H1 (cell line): ENCODE data around the gene TNFRSF18. TPM values are rescaled to one million over a fixed set of nuclear protein-coding genes. Genes with fewer than 3 reads are reported as not detected.

ENCODE experiments used
- CTCF ChIA-PET: fragments of 300-600 bp; sonication (Branson Sonifier 250); formaldehyde crosslinking; loops from one replicate; lab custom pipeline; 2021; ENCODE audit not compliant: partially characterized antibody; lab: Charles Lee
- POLR2A ChIA-PET: fragments of 300-600 bp; sonication (Branson Sonifier 250); formaldehyde crosslinking; loops from one replicate; lab custom pipeline; 2021; ENCODE audit warnings: inconsistent platforms; ENCODE audit not compliant: partially characterized antibody; lab: Charles Lee
- DNase-seq, 2 experiments: peaks; one replicate each; pipeline versions ENCODE4 v3.0.0 to v3.0.0-alpha.2; 2010 to 2022; ENCODE audit warnings: low spot score in 2 of 2, low read depth in 1 of 2, mixed read lengths in 1 of 2
- FAIRE-seq: peaks from 2 replicates; lab custom pipeline; 2011; peaks lifted over from hg19 to GRCh38; lab: Jason Lieb, UNC
- H2AFZ ChIP-seq: 2 replicates; pipeline ENCODE4 v1.8.1; 2012; ENCODE audit warnings: low read length, inconsistent platforms
- H2AK5ac ChIP-seq: 2 replicates; pipeline ENCODE4 v1.6.1; 2013; ENCODE audit warnings: low read depth, low read length
- H2BK120ac ChIP-seq: replicated peaks from 2 replicates; pipeline ENCODE3; 2013; ENCODE audit warnings: low read depth, low read length, inconsistent platforms
- H2BK12ac ChIP-seq: 2 replicates; pipeline ENCODE4 v1.6.1; 2013; ENCODE audit warnings: low read depth, low read length
- H2BK15ac ChIP-seq: 2 replicates; pipeline ENCODE4 v1.6.1; 2013; ENCODE audit warnings: low read length
- H2BK20ac ChIP-seq: 2 replicates; pipeline ENCODE4 v1.6.1; 2013; ENCODE audit warnings: low read length
- H2BK5ac ChIP-seq: 2 replicates; pipeline ENCODE4 v1.6.1; 2013; ENCODE audit warnings: low read depth, low read length
- H3K14ac ChIP-seq: 2 replicates; pipeline ENCODE4 v1.6.1; 2013; ENCODE audit warnings: inconsistent platforms; ENCODE audit not compliant: insufficient read length
- H3K18ac ChIP-seq: 2 replicates; pipeline ENCODE4 v1.6.1; 2013; ENCODE audit warnings: low read length; ENCODE audit errors: extremely low read depth
- H3K23ac ChIP-seq: 2 replicates; pipeline ENCODE4 v1.6.1; 2013; ENCODE audit warnings: inconsistent platforms; ENCODE audit not compliant: insufficient read length
- H3K23me2 ChIP-seq: 2 replicates; pipeline ENCODE4 v1.6.1; 2013; ENCODE audit warnings: low read depth, low read length
- H3K27ac ChIP-seq: 2 replicates; pipeline ENCODE4 v1.6.1; 2011; ENCODE audit warnings: low read depth, low read length, inconsistent platforms
- H3K27me3 ChIP-seq, 4 experiments: replicated peaks in 1 of 4; 1 replicate in 1 of 4; 2 replicates in 3 of 4; pipeline versions ENCODE4 v1.6.1 to v1.8.1; 2011 to 2013; ENCODE audit warnings: low read length in 3 of 4, mild to moderate bottlenecking in 3 of 4, inconsistent platforms in 2 of 4, mixed read lengths in 2 of 4, moderate library complexity in 1 of 4; ENCODE audit not compliant: control insufficient read depth in 3 of 4, insufficient read depth in 3 of 4; ENCODE audit errors: extremely low read depth in 1 of 4
- H3K36me3 ChIP-seq, 4 experiments: 2 replicates each; pipeline versions ENCODE4 v1.6.1 to v1.8.1; 2011 to 2013; ENCODE audit warnings: mild to moderate bottlenecking in 4 of 4, low read length in 3 of 4, moderate library complexity in 2 of 4, control low read depth in 1 of 4, inconsistent platforms in 1 of 4; ENCODE audit not compliant: insufficient read depth in 4 of 4, control insufficient read depth in 2 of 4
- H3K4ac ChIP-seq: replicated peaks from 2 replicates; pipeline ENCODE3; 2013; ENCODE audit warnings: low read length, low read depth, mixed read lengths, inconsistent platforms; ENCODE audit not compliant: insufficient read length
- H3K4me1 ChIP-seq, 4 experiments: replicated peaks in 1 of 4; 1 replicate in 1 of 4; 2 replicates in 3 of 4; pipeline versions ENCODE4 v1.6.1 to v1.8.1; 2011 to 2013; ENCODE audit warnings: low read length in 3 of 4, inconsistent platforms in 2 of 4, mixed read lengths in 1 of 4; ENCODE audit not compliant: insufficient read depth in 4 of 4, control insufficient read depth in 3 of 4
- H3K4me2 ChIP-seq, 2 experiments: 2 replicates each; pipeline versions ENCODE4 v1.6.1 to v1.8.1; 2011 to 2013; ENCODE audit warnings: low read depth in 2 of 2, low read length in 2 of 2, control low read depth in 1 of 2, inconsistent platforms in 1 of 2, mild to moderate bottlenecking in 1 of 2; ENCODE audit not compliant: insufficient read depth in 1 of 2
- H3K4me3 ChIP-seq, 4 experiments: fragments of 200-600, 300-600 bp in 1 of 4; sonication (generic), shearing (Covaris generic), sonication (Bioruptor Twin) in 1 of 4; 2 replicates each; pipeline versions ENCODE4 v1.5.1 to v1.8.1; 2011 to 2016; ENCODE audit warnings: low read length in 4 of 4, low read depth in 3 of 4, control low read depth in 2 of 4, inconsistent platforms in 2 of 4, mild to moderate bottlenecking in 2 of 4, mixed read lengths in 1 of 4, moderate library complexity in 1 of 4; ENCODE audit not compliant: insufficient read depth in 2 of 4; ENCODE audit errors: extremely low read depth in 1 of 4
- H3K56ac ChIP-seq: replicated peaks from 2 replicates; pipeline ENCODE3; 2013; ENCODE audit warnings: low read depth, mild to moderate bottlenecking, mixed read lengths, low read length, inconsistent platforms; ENCODE audit not compliant: insufficient read length
- H3K79me1 ChIP-seq: 2 replicates; pipeline ENCODE4 v1.6.1; 2013; ENCODE audit warnings: low read depth, low read length, control low read depth
- H3K79me2 ChIP-seq, 2 experiments: 2 replicates each; pipeline versions ENCODE4 v1.6.1 to v1.8.1; 2012 to 2013; ENCODE audit warnings: low read length in 2 of 2, mild to moderate bottlenecking in 2 of 2, inconsistent platforms in 1 of 2; ENCODE audit not compliant: insufficient read depth in 2 of 2, control insufficient read depth in 1 of 2
- H3K9ac ChIP-seq, 4 experiments: replicated peaks in 1 of 4; 1 replicate in 1 of 4; 2 replicates in 3 of 4; pipeline versions ENCODE4 v1.6.1 to v1.8.1; 2011 to 2013; ENCODE audit warnings: low read depth in 3 of 4, low read length in 3 of 4, control low read depth in 2 of 4, mild to moderate bottlenecking in 2 of 4, moderate library complexity in 2 of 4, inconsistent platforms in 1 of 4; ENCODE audit errors: extremely low read depth in 1 of 4
- H3K9me3 ChIP-seq, 2 experiments: 2 replicates each; pipeline versions ENCODE4 v1.6.1 to v1.8.1; 2012 to 2013; ENCODE audit warnings: mild to moderate bottlenecking in 2 of 2, moderate library complexity in 2 of 2, control low read depth in 1 of 2, inconsistent platforms in 1 of 2, low read depth in 1 of 2, low read length in 1 of 2, mixed read lengths in 1 of 2; ENCODE audit not compliant: insufficient read depth in 2 of 2
- H4K20me1 ChIP-seq, 2 experiments: replicated peaks in 1 of 2; 2 replicates each; pipeline versions ENCODE3 to v1.8.1; 2011 to 2013; ENCODE audit warnings: inconsistent platforms in 2 of 2, low read length in 2 of 2, mild to moderate bottlenecking in 1 of 2; ENCODE audit not compliant: insufficient read depth in 2 of 2, control insufficient read depth in 1 of 2
- H4K5ac ChIP-seq: 2 replicates; pipeline ENCODE4 v1.6.1; 2013; ENCODE audit warnings: low read length, low read depth, mixed read lengths, inconsistent platforms; ENCODE audit not compliant: insufficient read length
- H4K8ac ChIP-seq: 2 replicates; pipeline ENCODE4 v1.8.0; 2013; ENCODE audit warnings: mild to moderate bottlenecking, moderate library complexity, low read length, inconsistent platforms; ENCODE audit not compliant: insufficient read depth; ENCODE audit errors: extremely low read depth
- H4K91ac ChIP-seq: replicated peaks from 2 replicates; pipeline ENCODE3; 2013; ENCODE audit warnings: low read length, mixed read lengths, inconsistent platforms; ENCODE audit not compliant: insufficient read length
- BCL11A ChIP-seq, 2 experiments: IDR thresholded peaks; one replicate each; pipeline ENCODE4 v1.6.1; 2011; ENCODE audit warnings: low read depth in 2 of 2, low read length in 2 of 2, mild to moderate bottlenecking in 2 of 2
- BRCA1 ChIP-seq: IDR thresholded peaks from 2 replicates; pipeline ENCODE4 v1.6.1; 2012; ENCODE audit warnings: low read depth, low read length, improper control_type of control experiment
- EP300 ChIP-seq, 2 experiments: IDR thresholded peaks; 1 replicate in 1 of 2; 2 replicates in 1 of 2; pipeline ENCODE4 v1.6.1; 2011 to 2012; ENCODE audit warnings: low read depth in 2 of 2, low read length in 2 of 2, mild to moderate bottlenecking in 2 of 2, borderline replicate concordance in 1 of 2, inconsistent platforms in 1 of 2, moderate library complexity in 1 of 2
- EZH2 ChIP-seq: fragments of 200-600 bp; sonication (generic); IDR thresholded peaks from 2 replicates; pipeline ENCODE4 v1.7.1; 2012; ENCODE audit warnings: low read depth, mild to moderate bottlenecking, moderate library complexity, low read length, inconsistent platforms; ENCODE audit not compliant: severe bottlenecking
- KDM4A ChIP-seq: IDR thresholded peaks from one replicate; pipeline ENCODE4 v1.7.1; 2012; ENCODE audit warnings: low read depth, mild to moderate bottlenecking, moderate library complexity, low read length, inconsistent platforms; ENCODE audit not compliant: severe bottlenecking
- KDM5A ChIP-seq: fragments of 200-600 bp; IDR thresholded peaks from 2 replicates; pipeline ENCODE4 v1.7.1; 2012; ENCODE audit warnings: mild to moderate bottlenecking, low read length, inconsistent platforms, mixed read lengths
- RFX5 ChIP-seq: IDR thresholded peaks from 2 replicates; pipeline ENCODE4 v1.6.1; 2011; ENCODE audit warnings: low read depth, low read length, improper control_type of control experiment, borderline replicate concordance
- SP1 ChIP-seq: IDR thresholded peaks from 2 replicates; pipeline ENCODE4 v1.6.1; 2011; ENCODE audit warnings: low read depth, low read length
- YY1 ChIP-seq: IDR thresholded peaks from 2 replicates; pipeline ENCODE4 v1.6.1; 2011; ENCODE audit warnings: low read depth, mild to moderate bottlenecking, low read length
- WGBS, 2 experiments: shearing (Covaris generic) in 1 of 2; methylation state at CpG; one replicate each; pipeline versions ENCODE4 v1.1.6 to v1.1.7; 2013 to 2015; ENCODE audit warnings: low lambda C conversion rate in 2 of 2, mixed read lengths in 2 of 2, inconsistent platforms in 1 of 2, low coverage in 1 of 2, missing lambda C conversion rate in 1 of 2; ENCODE audit not compliant: insufficient replicate concordance in 2 of 2, insufficient coverage in 1 of 2, insufficient read length in 1 of 2; ENCODE audit errors: extremely low coverage in 1 of 2, missing lambda C conversion rate in 1 of 2; 5-methylcytosine and 5-hydroxymethylcytosine counted together
- polyA plus RNA-seq, 7 experiments: library from polyadenylated mRNA; depleted of rRNA in 3 of 7; stranded (reverse) in 5 of 7; unstranded in 2 of 7; fragments of >200 nt in 5 of 7; fragments of 200-250 nt in 2 of 7; gene quantifications; 1 replicate in 5 of 7; 2 replicates in 1 of 7; 4 replicates in 1 of 7; pipeline versions ENCODE4 v1.2.1 to v1.2.3, GENCODE V29; 2011 to 2013; ENCODE audit warnings: missing spikeins in 2 of 7, mixed read lengths in 2 of 7
- total RNA-seq: library from RNA; stranded (reverse); fragmentation: NEBNext Ultra II Directional; extraction: Animal tissue kit (Norgen Biotek cat#: 25700); gene quantifications from 2 replicates; pipeline ENCODE4 v1.2.1, GENCODE V29; 2021

The TNFRSF18 gene
- total and polyA plus RNA-seq, 2 of the 8 experiments (the other 6 are each of a cell fraction or from before 2014, with no cell fraction given): 1.5 to 2.5 TPM

- Histone ChIP-seq H3K9ac (no peak overlapping the region), H3K56ac (no peak overlapping the region), H3K4me1 (peaks cover 0 to 14% (median 11%) of the 10 kb centered on the region in 4 experiments; a peak in 6 of 7 replicates), H4K8ac (no peak overlapping the region), H3K4me3 (no peak overlapping the region), H4K5ac (no peak overlapping the region), H2BK20ac (no peak overlapping the region), H2AK5ac (no peak overlapping the region), H3K27ac (no peak overlapping the region), H2BK15ac (no peak overlapping the region), H3K23ac (no peak overlapping the region), H3K14ac (no peak overlapping the region), H4K91ac (no peak overlapping the region), H2BK12ac (no peak overlapping the region), H3K9me3 (peaks cover 10% of the 10 kb centered on the region in 2 experiments; a peak in 3 of 4 replicates), H4K20me1 (no peaks in the 10 kb centered on the region), H3K23me2 (peaks cover 5% of the 10 kb centered on the region; the same call in 1 of the 2 replicates), H2BK120ac (no peak overlapping the region), H3K36me3 (no peaks in the 10 kb centered on the region), H3K4ac (no peak overlapping the region), H2AFZ (no peak overlapping the region), H3K4me2 (no peak overlapping the region), H3K18ac (no peak overlapping the region), H2BK5ac (no peak overlapping the region), H3K79me1 (no peaks in the 10 kb centered on the region), H3K27me3 (no peaks in the 10 kb centered on the region; a peak in 1 of 7 replicates), H3K79me2 (no peaks in the 10 kb centered on the region)
- no peak for FAIRE-seq
- no peak for DNase-seq
- ChIA-PET CTCF (interaction anchor here (1.4 to 2.2 kb wide), 2 partner anchors 20 to 56 kb away, joined by 4 to 8 read pairs; partner anchors contain the start of gene TTLL10), POLR2A (no interaction called here)
- WGBS, 2 experiments: 94% methylated on average over 4 of the region's 4 CpGs; no CpG with 5 or more reads in 1 of the 2 experiments
- TF ChIP-seq EP300 (IDR thresholded peaks at IDR 0.05; ENCODE audit: borderline replicate concordance in 1 of 2, low read depth in 2 of 2, low read length in 2 of 2) (no peak), RFX5 (no peak), EZH2 (no peak), SP1 (no peak), BRCA1 (no peak), KDM5A (no peak), KDM4A (no peak), BCL11A (IDR thresholded peaks at IDR 0.05; ENCODE audit: low read depth in 2 of 2, low read length in 2 of 2) (no peak), YY1 (no peak)
Observed at GRCh38 chr1:1153874-1154273, 52.5 kb downstream of the TNFRSF18 start.
